Left kidney (tissue), 8 donors: ENCODE results near the gene KNCN. TPM values are rescaled to one million over a fixed set of nuclear protein-coding genes. Genes with fewer than 3 reads are reported as not detected.

Source experiments
- DNase-seq: peaks from one replicate; pipeline ENCODE4 v3.0.0-alpha.2; 2013
- long read RNA-seq, 8 donors: transcript quantifications; one replicate each; lab custom pipeline, GENCODE V29; 2026
- polyA plus RNA-seq: library from polyadenylated mRNA; unstranded; fragments of 120-200 nt; gene quantifications from one replicate; pipeline ENCODE4 v1.2.1, GENCODE V29; 2013; ENCODE audit not compliant: insufficient read length

The KNCN gene
- polyA plus RNA-seq, result not detected
- long read RNA-seq, donor 1, result 0 reads
- long read RNA-seq, donor 2, result 0 reads
- long read RNA-seq, donor 3, result 0 reads
- long read RNA-seq, donor 4, result 0 reads
- long read RNA-seq, donor 5, result 0 reads
- long read RNA-seq, donor 6, result 0 reads
- long read RNA-seq, donor 7, result 0 reads
- long read RNA-seq, donor 8, result 0 reads

DNA sequence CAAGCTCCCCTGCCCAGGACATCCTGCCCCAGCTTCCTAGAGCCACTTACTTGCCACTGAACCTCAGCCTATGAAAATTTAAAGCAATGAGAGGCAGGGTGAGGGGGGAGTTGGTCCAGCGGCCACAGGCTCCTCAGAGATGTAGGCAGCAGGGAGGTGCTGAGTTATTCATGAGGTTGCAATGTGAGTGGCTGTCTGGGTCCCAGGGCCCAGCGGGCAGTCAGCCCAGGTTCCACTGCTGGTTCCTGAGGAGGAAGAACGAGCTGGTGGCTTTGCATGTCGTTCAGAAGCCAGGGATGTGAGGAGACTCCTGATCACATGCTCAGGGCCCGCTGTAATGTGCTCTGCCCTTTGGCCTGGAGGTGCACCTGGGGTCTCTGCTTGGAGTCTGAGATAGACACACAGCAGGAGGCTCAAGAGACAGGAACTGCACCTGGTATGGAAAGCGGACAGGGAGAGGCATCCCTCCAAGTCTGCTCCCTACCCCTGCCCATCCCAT lies at the start of gene KNCN:
TSS of gene KNCN (minus strand) at position 51 of the 499 bp plus-strand sequence. CDS start 432 bp downstream, outside the sequence.
- DNase-seq, result no peak

- no peak for DNase-seq
Measured at GRCh38 chr1:46599059-46599970, 47.9 kb upstream of the KNCN start.

- no peak for DNase-seq
Measured at GRCh38 chr1:46596846-46597245, 45.4 kb upstream of the KNCN start.

- DNase-seq, result no peak
Measured at GRCh38 chr1:46596036-46596435, 44.6 kb upstream of the KNCN start.

DNA sequence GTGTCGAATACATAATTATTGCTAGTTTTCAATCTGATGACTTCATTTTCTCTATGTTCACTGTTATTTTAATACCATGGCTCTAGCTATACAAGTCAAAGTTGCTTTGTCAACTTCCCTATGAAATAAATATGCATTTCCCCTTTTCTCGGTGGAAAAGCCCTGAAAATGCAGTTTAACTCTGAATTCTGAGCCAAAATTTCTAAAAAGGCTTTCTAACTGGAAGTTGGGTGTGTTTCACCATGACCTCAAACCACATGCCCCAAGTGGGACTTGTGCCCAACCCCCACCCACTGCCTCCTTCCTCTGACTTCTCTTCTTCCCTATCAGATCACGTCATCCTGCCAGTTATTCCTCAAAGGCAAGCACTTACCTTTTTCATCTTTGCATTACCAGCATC lies 43.7 kb upstream of the KNCN start:
- DNase-seq, result no peak

- no peak for DNase-seq
Measured at GRCh38 chr1:46594063-46594462, 42.6 kb upstream of the KNCN start.

GRCh38 chr1:46592823-46593222 lies 41.4 kb upstream of the KNCN start:
- DNase-seq, result no peak

DNA sequence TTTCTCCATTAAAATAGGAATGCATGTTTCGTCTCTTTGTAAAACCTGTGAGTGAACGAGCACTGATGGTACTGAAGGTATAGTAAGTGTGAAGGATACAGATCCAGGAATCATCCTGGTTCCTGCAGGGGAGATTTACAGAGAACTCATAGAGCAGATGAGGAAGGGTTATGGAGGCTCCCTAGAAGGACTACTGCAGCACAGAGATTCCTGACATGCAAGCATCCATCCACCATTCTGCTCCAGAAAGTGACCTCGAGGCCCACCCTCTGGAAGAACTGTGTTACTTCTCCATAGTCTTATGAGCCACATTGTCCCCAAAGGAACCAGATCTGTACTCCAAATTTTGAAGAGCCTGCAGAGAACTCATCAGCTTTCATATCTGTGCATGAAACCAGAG lies 38.1 kb upstream of the KNCN start:
- no peak for DNase-seq

GRCh38 chr1:46587069-46587468 lies 35.6 kb upstream of the KNCN start:
- DNase-seq, result no peak

DNA sequence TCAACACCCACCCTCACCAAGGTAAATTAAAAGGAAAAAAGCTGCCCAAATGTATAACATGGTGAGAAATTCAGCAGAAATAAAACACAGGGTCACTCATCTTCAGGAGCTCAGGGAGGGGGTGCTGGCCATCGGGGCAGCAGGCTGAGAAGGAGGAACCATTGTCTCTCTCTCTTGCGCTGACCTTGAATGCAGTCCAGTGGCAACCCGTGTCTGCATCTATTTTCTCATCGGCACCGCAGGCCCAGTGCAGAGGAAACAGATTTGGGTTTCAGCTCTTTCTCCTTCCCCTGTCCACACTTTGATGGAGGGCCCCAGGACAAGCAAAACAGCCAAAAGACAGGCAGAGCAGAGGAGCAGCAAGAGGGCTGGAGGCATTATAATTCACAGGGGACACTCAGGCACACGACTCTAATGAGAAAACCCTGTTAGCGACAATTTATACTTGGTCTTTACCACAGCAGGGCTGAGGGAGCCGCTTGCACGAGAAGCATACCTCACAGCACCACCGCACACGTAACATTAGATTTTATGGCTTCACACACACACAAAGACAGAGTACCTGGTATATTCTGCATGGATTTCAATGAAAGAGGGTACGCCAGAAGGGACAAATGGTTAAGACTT lies 34.0 kb upstream of the KNCN start:
- DNase-seq, result no peak

DNA sequence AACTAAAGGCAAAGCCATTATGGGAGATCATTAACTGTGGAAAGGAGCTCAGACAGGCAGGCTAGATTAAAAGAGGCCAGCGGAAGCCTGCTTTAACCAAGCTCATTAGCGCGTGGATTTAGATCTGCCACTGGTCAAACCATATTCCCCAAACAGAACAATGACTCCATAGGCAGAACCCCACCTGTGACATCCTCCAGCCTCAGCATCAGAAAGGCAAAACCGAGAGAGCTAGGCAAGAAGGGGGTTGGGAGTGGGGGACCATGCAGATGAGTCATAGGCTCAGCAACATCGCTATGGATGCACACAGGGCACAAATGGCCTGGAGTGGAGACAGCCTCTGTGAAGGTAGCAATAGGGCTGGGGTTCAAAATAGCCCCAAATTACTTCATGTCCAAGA lies 32.0 kb upstream of the KNCN start:
- DNase-seq, result no peak

DNA sequence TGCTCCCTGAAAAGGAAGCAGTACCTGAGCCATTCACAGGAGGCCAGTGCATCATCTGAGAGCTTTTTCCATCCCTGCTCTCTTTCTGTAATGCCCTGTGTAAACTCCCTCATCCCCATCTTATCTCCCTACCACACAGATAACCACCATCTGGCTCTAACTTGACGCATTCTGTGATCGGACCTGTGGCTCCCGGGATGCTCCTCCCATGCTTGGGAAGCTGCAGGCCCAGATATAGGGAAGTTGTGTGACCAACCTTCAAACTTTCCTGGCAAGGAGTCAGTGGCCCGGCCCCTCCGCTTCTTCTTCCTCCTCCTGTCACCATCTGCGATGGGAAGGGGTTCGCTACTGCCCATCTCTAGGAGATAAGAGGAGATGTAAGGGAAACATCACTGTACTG lies 31.5 kb upstream of the KNCN start:
- no peak for DNase-seq

GRCh38 chr1:46581681-46582455 lies 30.4 kb upstream of the KNCN start:
- no peak for DNase-seq

DNA sequence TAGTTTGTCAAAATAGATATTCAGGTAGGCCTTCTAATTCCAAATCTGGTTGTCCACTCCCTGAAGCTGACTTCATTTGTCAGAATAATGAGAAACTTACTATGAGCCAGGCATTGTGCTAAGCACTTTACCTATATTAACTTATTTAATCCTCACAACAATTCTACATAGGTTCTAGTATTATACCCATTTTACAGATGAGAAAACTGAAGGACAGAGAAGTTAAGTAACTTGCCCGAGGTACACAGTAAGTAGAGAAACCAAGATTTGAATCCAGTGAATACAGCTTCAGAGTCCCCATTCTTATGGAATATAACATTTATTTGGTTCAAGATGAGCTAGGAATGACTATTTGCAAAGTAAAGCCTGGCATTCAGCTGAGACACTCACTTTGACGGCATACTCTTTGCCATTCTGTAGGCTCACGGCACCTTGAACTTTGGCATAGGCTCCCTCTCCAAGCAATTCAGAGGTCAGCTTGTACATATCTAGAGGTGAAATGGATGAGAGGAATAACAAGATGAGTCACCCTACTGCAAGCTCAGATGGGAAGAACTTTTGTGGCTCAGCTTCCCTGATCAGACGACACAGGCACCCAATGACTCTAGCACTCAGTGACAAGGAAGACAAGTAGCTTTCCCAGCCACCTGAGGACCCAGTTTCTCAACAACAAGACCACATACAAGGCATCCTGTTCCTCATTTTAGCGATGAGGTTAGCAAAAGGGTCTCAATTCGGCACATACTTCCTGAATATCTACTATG lies 28.9 kb upstream of the KNCN start:
- no peak for DNase-seq

- no peak for DNase-seq
Measured at GRCh38 chr1:46577671-46578070, 26.2 kb upstream of the KNCN start.

DNA sequence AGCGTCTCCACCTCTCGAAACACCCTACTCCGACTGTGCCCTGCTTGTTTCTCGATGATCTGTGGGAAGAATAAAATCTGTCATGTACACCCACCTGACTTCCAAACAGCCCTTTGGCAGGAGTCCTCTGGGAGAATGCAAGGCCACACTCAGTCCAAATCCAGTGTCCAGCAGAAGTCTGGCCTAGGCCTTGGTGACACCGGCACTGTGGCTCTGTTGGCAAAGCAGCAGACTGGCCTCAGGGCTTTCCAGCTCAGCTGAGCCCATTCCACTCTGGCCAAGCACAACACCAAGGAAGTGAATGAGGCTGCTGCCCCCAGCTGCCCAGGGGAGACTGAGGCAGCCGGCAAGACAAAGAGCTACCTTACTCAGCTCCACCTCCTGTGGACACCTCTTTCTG lies 25.1 kb upstream of the KNCN start:
- DNase-seq, result no peak

DNA sequence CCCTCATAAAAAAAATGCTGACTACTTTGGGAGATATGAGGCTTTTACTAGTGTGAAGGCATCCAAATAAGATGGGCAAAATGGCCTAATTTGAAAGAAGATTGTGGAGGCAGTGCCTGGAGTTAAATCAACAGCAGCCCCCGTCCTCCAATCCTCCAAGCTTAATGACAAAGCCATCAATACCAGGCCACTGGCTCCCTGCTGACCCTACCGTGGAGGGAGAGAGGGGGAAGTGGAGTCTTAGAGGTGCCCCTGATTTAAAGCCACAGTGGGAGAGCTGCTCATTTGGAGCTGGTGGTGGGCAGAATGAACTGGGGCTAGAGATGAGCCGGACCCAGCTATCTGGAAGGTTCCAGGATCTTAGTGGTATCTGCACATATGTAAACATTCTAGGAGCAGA lies 24.3 kb upstream of the KNCN start:
- no peak for DNase-seq

DNA sequence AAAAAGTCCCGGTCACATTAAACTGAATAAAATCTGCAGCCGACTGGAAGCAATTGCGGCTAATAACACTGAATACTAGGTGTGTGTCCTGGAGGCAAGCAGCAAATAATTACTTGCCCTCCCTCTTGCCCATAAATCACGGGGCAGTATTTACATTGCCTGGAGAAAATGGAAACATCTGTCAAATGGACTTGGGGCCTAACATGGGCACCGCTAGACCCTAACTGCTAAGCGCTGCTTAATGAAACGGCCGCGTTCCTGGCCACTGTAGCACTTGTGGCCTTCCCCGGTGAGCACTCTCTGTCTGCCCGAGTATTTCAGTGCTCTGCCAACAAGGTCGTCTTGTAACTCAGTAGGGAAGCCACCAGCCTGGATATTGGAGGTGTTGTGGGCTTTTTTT lies 23.9 kb upstream of the KNCN start:
- peak; percentile 18 for DNase-seq

GRCh38 chr1:46571691-46572225 lies 20.3 kb upstream of the KNCN start:
- no peak for DNase-seq

DNA sequence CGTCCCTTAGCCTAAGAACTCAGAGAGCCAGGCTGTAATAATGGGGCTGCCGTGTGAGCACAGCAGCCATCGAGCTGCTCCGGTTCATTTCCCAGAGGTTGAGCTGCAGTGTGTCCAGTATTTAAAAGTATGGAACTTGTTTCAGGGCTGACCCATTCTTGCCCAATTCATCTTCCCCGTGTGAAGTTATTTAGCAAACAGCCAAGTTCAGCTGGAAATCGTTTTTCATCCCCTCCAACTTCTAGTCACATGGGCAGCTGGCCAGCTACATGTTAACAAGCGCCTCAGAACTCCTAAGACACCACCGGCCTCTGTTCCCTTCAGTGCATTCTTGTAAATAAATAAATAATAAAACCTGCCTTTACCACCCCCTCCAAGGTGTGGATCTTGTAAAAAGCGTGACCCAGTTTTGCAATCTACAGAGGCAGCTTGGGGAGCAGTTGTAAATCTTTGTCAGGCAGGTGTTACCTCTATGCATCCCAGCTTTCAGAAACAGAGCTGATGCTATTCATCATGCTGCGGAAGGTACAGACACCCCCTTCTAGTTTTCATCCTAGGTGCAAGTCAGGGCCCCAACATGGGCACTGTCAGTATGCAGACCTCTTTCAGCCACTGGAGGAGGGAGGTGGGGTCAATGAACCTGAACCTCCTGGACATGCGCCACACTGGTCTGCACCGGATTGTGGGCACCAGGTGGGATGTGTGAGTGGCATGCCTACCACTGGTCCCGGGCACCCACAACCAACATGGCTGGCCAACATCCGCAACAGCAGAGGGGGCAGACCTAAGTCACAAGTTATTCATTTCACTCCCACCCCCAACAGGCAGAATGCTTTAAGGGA lies 18.7 kb upstream of the KNCN start:
- DNase-seq, result peak; percentile 41
